Colonic mucosa (tissue), 4 donors: ENCODE data around the gene GPR108. TPM values are rescaled to one million over a fixed set of nuclear protein-coding genes. Genes with fewer than 3 reads are reported as not detected.

Experiments
- DNase-seq: peaks from one replicate; pipeline ENCODE4 v3.0.0-alpha.2; 2020
- H3K27ac ChIP-seq: fragments of 200-600 bp; one replicate; pipeline ENCODE4 v1.8.0; 2021
- H3K27me3 ChIP-seq: fragments of 200-600 bp; one replicate; pipeline ENCODE4 v1.8.0; 2021
- H3K36me3 ChIP-seq: fragments of 200-600 bp; one replicate; pipeline ENCODE4 v1.8.0; 2021
- H3K4me1 ChIP-seq: fragments of 200-600 bp; one replicate; pipeline ENCODE4 v1.8.0; 2021; ENCODE audit warnings: mild to moderate bottlenecking
- H3K4me3 ChIP-seq: fragments of 200-600 bp; one replicate; pipeline ENCODE4 v1.8.0; 2021
- H3K9ac ChIP-seq, 2 donors: one replicate each; pipeline ENCODE4 v1.7.0; 2013; ENCODE audit warnings: control low read depth in 2 of 2, low read depth in 2 of 2, low read length in 2 of 2
- H3K9me3 ChIP-seq: fragments of 200-600 bp; one replicate; pipeline ENCODE4 v1.8.0; 2021
- CTCF ChIP-seq: fragments of 200-600 bp; IDR thresholded peaks from one replicate; pipeline ENCODE4 v1.8.0; 2022; ENCODE audit warnings: antibody characterized with exemption, mild to moderate bottlenecking
- intact Hi-C: fragments of 100-400 bp; cut with DNase I; formaldehyde crosslinking; loops from one replicate; pipeline ENCODE4 v1.14.1; 2022
- total RNA-seq, 2 donors: library from RNA; stranded (reverse); fragmentation: NEBNext Ultra II Directional in 1 of 2; extraction: Animal tissue kit (Norgen Biotek cat#: 25700) in 1 of 2; gene quantifications; one replicate each; pipeline ENCODE4 v1.2.1, GENCODE V29; 2021
- donor health status: healthy.
- donor health status: DM: no; HTN: no; CAD: no.
- donor health status: DM: no; HTN: no; CAD: no.

Gene GPR108
- total RNA-seq, 2 donors from 2014 or later = 92.0 to 109 TPM

GRCh38 chr19:6696239-6696820 lies 41.0 kb downstream of the GPR108 start:
- Histone ChIP-seq H3K27ac (no peak overlapping the region), H3K9me3 (no peaks in the 10 kb centered on the region), H3K9ac (no peak overlapping the region), H3K27me3 (no peaks in the 10 kb centered on the region), H3K4me3 (no peak overlapping the region), H3K4me1 (no peaks in the 10 kb centered on the region), H3K36me3 (no peaks in the 10 kb centered on the region)
- intact Hi-C loops = no loop called here
- TF ChIP-seq CTCF = no peak
- DNase-seq = no peak

- no peaks in the 10 kb centered on the region for H3K36me3 ChIP-seq
- TF ChIP-seq CTCF = no peak
- no peaks in the 10 kb centered on the region for H3K4me1 ChIP-seq
- no peaks in the 10 kb centered on the region for H3K9me3 ChIP-seq
- intact Hi-C loops = no loop called here
- no peak overlapping the region for H3K4me3 ChIP-seq
- H3K27me3 ChIP-seq = no peaks in the 10 kb centered on the region
- no peak overlapping the region for H3K27ac ChIP-seq
- no peak for DNase-seq
- no peak overlapping the region for H3K9ac ChIP-seq
These were observed 43.1 kb downstream of the GPR108 start for GRCh38 chr19:6694147-6694815.

DNA sequence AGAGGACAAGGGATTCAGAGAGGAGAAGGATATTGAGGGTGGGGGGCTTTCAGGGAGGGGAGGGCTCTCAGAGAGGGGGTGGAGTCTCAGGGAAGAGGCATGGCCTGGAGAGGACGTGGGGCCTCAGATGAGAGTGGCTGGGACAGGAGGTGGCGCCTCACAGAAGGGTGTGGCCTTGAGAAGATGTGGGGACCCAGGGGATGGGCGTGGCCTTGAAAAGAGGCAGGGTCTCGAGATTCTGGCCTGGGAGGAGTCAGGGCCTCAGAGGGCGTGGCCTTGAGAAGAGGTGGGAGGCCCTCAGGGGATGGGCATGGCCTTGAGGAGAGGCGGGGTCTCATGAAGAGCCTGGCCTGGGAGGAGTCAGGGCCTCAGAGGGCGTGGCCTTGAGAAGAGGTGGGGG lies 43.7 kb downstream of the GPR108 start:
- Histone ChIP-seq H3K9me3 (no peaks in the 10 kb centered on the region), H3K27me3 (no peaks in the 10 kb centered on the region), H3K9ac (no peak overlapping the region), H3K36me3 (no peaks in the 10 kb centered on the region), H3K4me3 (no peak overlapping the region), H3K27ac (no peak overlapping the region), H3K4me1 (no peaks in the 10 kb centered on the region)
- DNase-seq = no peak
- no peak for TF ChIP-seq CTCF
- intact Hi-C loops = no loop called here

DNA sequence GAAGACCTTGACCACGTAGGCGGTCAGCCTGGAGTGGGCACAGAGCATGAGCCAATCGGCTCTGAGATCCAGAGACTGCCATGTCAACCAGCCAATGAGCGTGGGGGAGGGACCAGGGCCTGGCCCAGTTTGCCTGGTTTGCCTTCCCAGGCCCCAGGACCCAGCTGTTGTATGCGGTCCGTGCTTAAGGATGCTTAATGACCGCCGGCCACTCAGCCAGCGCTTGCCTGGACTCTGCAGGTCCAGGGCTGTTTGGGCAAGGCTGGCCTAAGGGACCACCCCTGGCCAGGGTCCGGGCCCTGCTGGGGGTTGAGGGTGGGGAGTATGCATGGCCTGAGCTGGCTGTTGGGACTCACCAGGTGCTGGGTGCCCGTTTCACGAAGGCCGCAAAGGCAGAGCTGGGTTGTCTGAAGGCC lies 44.3 kb downstream of the GPR108 start:
- H3K27ac ChIP-seq = no peak overlapping the region
- H3K4me3 ChIP-seq = no peak overlapping the region
- TF ChIP-seq CTCF = no peak
- H3K9ac ChIP-seq = no peak overlapping the region
- H3K36me3 ChIP-seq = no peaks in the 10 kb centered on the region
- no peak for DNase-seq
- intact Hi-C loops = no loop called here
- H3K9me3 ChIP-seq = no peaks in the 10 kb centered on the region
- no peaks in the 10 kb centered on the region for H3K27me3 ChIP-seq
- H3K4me1 ChIP-seq = no peaks in the 10 kb centered on the region

DNA sequence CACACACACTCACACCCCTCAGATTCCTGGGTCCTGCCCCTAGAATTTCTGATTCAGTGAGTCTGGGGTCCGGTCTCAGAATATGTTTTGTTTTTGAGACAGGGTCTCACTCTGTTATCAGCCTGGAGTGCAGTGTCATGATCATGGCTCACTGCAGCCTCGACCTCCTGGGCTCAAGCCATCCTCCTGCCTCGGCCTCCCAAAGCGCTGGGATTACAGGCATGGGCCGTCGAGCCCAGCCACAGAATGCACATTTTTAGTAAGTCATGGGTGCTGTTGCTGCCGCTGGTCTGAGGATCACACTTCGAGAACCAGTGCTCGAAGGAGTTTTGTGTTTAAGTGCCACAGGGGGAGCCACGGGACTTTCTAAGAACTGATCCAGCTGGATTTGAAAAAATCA lies 45.4 kb downstream of the GPR108 start:
- intact Hi-C loops = no loop called here
- Histone ChIP-seq H3K4me3 (no peak overlapping the region), H3K9me3 (no peaks in the 10 kb centered on the region), H3K4me1 (no peaks in the 10 kb centered on the region), H3K36me3 (no peaks in the 10 kb centered on the region), H3K9ac (no peak overlapping the region), H3K27me3 (no peaks in the 10 kb centered on the region), H3K27ac (no peak overlapping the region)
- DNase-seq = no peak
- TF ChIP-seq CTCF = no peak
